Calu3 (cell line): ENCODE results near the gene HTRA1. TPM values are rescaled to one million over a fixed set of nuclear protein-coding genes. Genes with fewer than 3 reads are reported as not detected.

ENCODE experiments used
- BruUV-seq: library from RNA; stranded (reverse); fragments of 400-500 nt; replicated peaks from 2 replicates; lab custom pipeline; 2021; lab: Mats Ljungman, UMichigan
- CTCF ChIA-PET: fragments of 300-600 bp; sonication (Branson Sonifier 250); formaldehyde crosslinking; loops from one replicate; lab custom pipeline; 2022; ENCODE audit warnings: antibody characterized with exemption; lab: Charles Lee
- DNase-seq: peaks from one replicate; pipeline ENCODE4 v3.0.0; 2022
- H3K27ac Mint-ChIP-seq: one replicate; pipeline ENCODE4 v1.8.0; 2022; ENCODE audit warnings: mixed read lengths; ENCODE audit not compliant: unreplicated experiment
- H3K27me3 Mint-ChIP-seq: one replicate; pipeline ENCODE4 v1.8.0; 2022; ENCODE audit warnings: mixed read lengths; ENCODE audit not compliant: unreplicated experiment
- H3K36me3 Mint-ChIP-seq: one replicate; pipeline ENCODE4 v1.8.0; 2022; ENCODE audit warnings: mild to moderate bottlenecking, moderate library complexity, mixed read lengths; ENCODE audit not compliant: insufficient read depth, unreplicated experiment
- H3K4me1 Mint-ChIP-seq: one replicate; pipeline ENCODE4 v1.8.0; 2022; ENCODE audit warnings: mild to moderate bottlenecking, low read depth, mixed read lengths; ENCODE audit not compliant: unreplicated experiment
- H3K4me3 Mint-ChIP-seq: one replicate; pipeline ENCODE4 v1.8.0; 2022; ENCODE audit warnings: mild to moderate bottlenecking, low read depth, moderate library complexity, mixed read lengths; ENCODE audit not compliant: unreplicated experiment
- H3K9me3 Mint-ChIP-seq: one replicate; pipeline ENCODE4 v1.8.0; 2022; ENCODE audit warnings: low read depth, mixed read lengths; ENCODE audit not compliant: unreplicated experiment
- CTCF ChIP-seq: fragments of 200-600 bp; IDR thresholded peaks from one replicate; pipeline ENCODE4 v1.8.0; 2022; ENCODE audit warnings: antibody characterized with exemption; ENCODE audit not compliant: unreplicated experiment
- intact Hi-C: fragments of 100-400 bp; cut with micrococcal nuclease; formaldehyde crosslinking; loops from one replicate; pipeline ENCODE4 v1.10.0; 2022; ENCODE audit not compliant: unreplicated experiment
- total RNA-seq: library from RNA; stranded (reverse); gene quantifications from 2 replicates; pipeline ENCODE4 v1.2.3, GENCODE V29; 2022

The HTRA1 gene
- total RNA-seq, 1 experiment from 2014 or later, result 1.3 TPM

DNA sequence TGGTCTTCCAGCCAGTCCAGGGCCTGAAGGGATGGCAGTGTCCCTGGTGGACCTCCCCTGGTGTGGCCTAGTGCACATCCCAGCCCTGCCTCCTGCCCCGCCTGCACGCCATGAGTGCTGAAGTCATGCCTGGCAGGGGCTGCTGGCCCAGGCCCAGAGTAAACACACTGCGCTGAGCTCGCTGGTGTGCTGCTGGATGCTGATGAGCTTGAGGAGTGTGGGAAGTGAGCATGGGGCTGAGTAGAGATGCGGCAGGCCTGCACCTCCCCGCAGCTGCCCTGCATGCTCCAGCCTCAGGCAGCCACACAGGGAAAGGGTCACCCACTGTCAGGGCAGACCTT lies 43.2 kb downstream of the HTRA1 start:
- Mint-ChIP-seq H3K36me3 (no peaks in the 10 kb centered on the region), H3K27me3 (peaks cover 8% of the 10 kb centered on the region), H3K9me3 (no peaks in the 10 kb centered on the region), H3K4me3 (no peak overlapping the region), H3K27ac (no peak overlapping the region), H3K4me1 (no peaks in the 10 kb centered on the region)
- TF ChIP-seq CTCF, result no peak
- peak; percentile 46 for DNase-seq
- CTCF ChIA-PET, result interaction anchor here (1.0 kb wide), 1 partner anchor 9 kb away, joined by 4 read pairs; no protein-coding TSS in a partner anchor
- no TSS peak for BruUV-seq
- intact Hi-C loops, result no loop called here

- Mint-ChIP-seq H3K27me3 (peaks cover 3% of the 10 kb centered on the region), H3K36me3 (no peaks in the 10 kb centered on the region), H3K27ac (no peak overlapping the region), H3K4me1 (no peaks in the 10 kb centered on the region), H3K4me3 (no peak overlapping the region), H3K9me3 (no peaks in the 10 kb centered on the region)
- CTCF ChIA-PET, result interaction anchor here (1.0 kb wide), 1 partner anchor 9 kb away, joined by 4 read pairs; no protein-coding TSS in a partner anchor
- no peak for DNase-seq
- no peak for TF ChIP-seq CTCF
- intact Hi-C loops, result no loop called here
- BruUV-seq, result no TSS peak
Observed at GRCh38 chr10:122505011-122505410, 43.7 kb downstream of the HTRA1 start.

DNA sequence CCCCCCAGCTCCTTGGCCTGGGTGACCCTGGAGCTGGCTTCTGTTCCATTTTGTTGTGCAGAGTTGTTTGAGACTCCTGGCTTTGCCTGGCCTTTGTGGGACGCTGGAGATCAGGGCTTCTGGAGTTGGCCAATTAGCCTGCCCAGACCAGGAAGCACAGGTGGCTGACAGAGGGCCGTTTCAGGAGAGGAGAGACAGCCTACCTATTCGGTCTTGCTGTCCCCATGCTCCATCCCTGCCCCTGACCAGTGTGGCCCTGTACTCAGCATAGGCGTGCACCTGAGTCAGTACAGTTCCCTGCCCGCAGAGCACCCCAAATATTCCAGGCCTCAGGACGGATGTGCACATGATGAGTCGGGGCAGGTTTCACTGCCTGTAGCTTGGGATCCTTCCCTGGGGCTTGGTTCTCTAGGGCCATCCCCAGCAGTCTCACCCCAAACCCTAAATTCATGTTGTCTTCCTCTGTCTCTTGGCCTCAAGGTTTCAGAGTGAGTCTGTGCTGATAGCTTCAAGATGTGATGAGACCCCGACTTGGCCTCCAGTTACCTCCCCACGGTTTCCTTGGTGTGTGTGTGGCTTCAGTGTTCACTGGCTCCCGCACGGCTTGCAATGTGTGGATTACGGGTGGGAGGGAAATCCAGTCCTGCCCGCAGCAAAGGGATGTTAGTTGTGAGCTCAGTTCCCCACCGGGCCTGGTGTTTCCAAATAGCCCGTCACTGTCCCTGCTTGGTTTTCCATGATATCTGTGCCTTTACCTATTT lies 44.7 kb downstream of the HTRA1 start:
- DNase-seq, result no peak
- no peaks in the 10 kb centered on the region for H3K9me3 Mint-ChIP-seq
- CTCF ChIA-PET, result no interaction called here
- TF ChIP-seq CTCF, result no peak
- H3K27me3 Mint-ChIP-seq, result no peaks in the 10 kb centered on the region
- H3K4me1 Mint-ChIP-seq, result no peaks in the 10 kb centered on the region
- H3K27ac Mint-ChIP-seq, result no peak overlapping the region
- BruUV-seq, result no TSS peak
- no peaks in the 10 kb centered on the region for H3K36me3 Mint-ChIP-seq
- intact Hi-C loops, result no loop called here
- H3K4me3 Mint-ChIP-seq, result no peak overlapping the region

DNA sequence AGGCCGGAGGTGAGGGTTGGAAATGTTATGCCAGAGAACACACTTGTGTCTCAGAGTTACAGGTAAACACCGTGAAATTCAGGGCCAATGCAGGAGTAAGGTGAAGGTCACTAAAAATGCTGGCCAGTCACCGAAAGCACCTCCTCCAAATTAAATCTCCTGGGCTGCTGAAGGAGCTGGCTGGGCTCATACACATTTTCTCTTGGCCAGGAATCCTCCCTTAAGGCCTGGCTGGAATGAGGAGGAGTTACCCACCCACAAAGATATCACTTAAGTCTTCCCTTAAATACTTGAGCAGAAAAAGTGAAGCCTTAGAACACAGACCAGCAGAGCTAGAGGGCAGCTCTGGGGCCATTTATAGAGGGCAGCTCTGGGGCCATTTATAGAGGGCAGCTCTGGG lies 46.3 kb downstream of the HTRA1 start:
- Mint-ChIP-seq H3K36me3 (no peaks in the 10 kb centered on the region), H3K4me1 (no peaks in the 10 kb centered on the region), H3K9me3 (no peaks in the 10 kb centered on the region), H3K27me3 (no peaks in the 10 kb centered on the region), H3K27ac (no peak overlapping the region), H3K4me3 (no peak overlapping the region)
- CTCF ChIA-PET, result no interaction called here
- no peak for TF ChIP-seq CTCF
- no peak for DNase-seq
- BruUV-seq, result no TSS peak
- intact Hi-C loops, result no loop called here
